HL-60 (cell line): Measurements from ENCODE around the gene IER3IP1.

Source experiments
- DNase-seq, 2 experiments: peaks; one replicate each; pipeline ENCODE4 v3.0.0-alpha.2; 2010 to 2020; ENCODE audit warnings: low read depth in 1 of 2, low spot score in 1 of 2
- H3K27ac ChIP-seq: fragments of 250-450 bp; sonication (Bioruptor Pico); replicated peaks from 2 replicates; pipeline ENCODE4 v1.5.1; 2020; ENCODE audit warnings: mild to moderate bottlenecking, moderate library complexity
- H3K27me3 ChIP-seq: fragments of 250-450 bp; sonication (Bioruptor Pico); 2 replicates; pipeline ENCODE4 v1.5.1; 2021; ENCODE audit warnings: mild to moderate bottlenecking, moderate library complexity; ENCODE audit not compliant: insufficient read depth, poor library complexity, severe bottlenecking
- H3K4me3 ChIP-seq: replicated peaks from 2 replicates; pipeline ENCODE4 v1.5.1; 2011; ENCODE audit warnings: mild to moderate bottlenecking, control low read depth, low read length; ENCODE audit not compliant: insufficient read depth
- CTCF ChIP-seq: IDR thresholded peaks from one replicate; pipeline ENCODE4 v1.5.1; 2011; ENCODE audit warnings: low read length, control low read depth, inconsistent platforms; ENCODE audit not compliant: insufficient read depth
- GABPA ChIP-seq: IDR thresholded peaks from 2 replicates; pipeline ENCODE4 v1.6.1; 2012; ENCODE audit warnings: low read depth
- POLR2AphosphoS5 ChIP-seq: IDR thresholded peaks from 2 replicates; pipeline ENCODE4 v1.6.1; 2012; ENCODE audit warnings: low read depth
- SPI1 ChIP-seq: IDR thresholded peaks from 2 replicates; pipeline ENCODE4 v1.6.1; 2012; ENCODE audit warnings: low read depth, mild to moderate bottlenecking, borderline replicate concordance
- TF ChIP-seq, protein P1 (sequence below): IDR thresholded peaks from 2 replicates; pipeline ENCODE4 v1.6.1; 2012; ENCODE audit warnings: low read depth; ENCODE audit not compliant: insufficient replicate concordance

The IER3IP1 gene

GRCh38 chr18:47149457-47150028 lies 26.6 kb downstream of the IER3IP1 start:
- peak in 1 of 2 experiments; percentile 21 for DNase-seq
- Histone ChIP-seq H3K27ac (peak overlapping the region; percentile 87), H3K27me3 (no peaks in the 10 kb centered on the region), H3K4me3 (peak overlapping the region; percentile 82)
- TF ChIP-seq POLR2AphosphoS5 (no peak), CTCF (no peak), SPI1 (no peak), GABPA (no peak)
- TF ChIP-seq, protein P1, sequence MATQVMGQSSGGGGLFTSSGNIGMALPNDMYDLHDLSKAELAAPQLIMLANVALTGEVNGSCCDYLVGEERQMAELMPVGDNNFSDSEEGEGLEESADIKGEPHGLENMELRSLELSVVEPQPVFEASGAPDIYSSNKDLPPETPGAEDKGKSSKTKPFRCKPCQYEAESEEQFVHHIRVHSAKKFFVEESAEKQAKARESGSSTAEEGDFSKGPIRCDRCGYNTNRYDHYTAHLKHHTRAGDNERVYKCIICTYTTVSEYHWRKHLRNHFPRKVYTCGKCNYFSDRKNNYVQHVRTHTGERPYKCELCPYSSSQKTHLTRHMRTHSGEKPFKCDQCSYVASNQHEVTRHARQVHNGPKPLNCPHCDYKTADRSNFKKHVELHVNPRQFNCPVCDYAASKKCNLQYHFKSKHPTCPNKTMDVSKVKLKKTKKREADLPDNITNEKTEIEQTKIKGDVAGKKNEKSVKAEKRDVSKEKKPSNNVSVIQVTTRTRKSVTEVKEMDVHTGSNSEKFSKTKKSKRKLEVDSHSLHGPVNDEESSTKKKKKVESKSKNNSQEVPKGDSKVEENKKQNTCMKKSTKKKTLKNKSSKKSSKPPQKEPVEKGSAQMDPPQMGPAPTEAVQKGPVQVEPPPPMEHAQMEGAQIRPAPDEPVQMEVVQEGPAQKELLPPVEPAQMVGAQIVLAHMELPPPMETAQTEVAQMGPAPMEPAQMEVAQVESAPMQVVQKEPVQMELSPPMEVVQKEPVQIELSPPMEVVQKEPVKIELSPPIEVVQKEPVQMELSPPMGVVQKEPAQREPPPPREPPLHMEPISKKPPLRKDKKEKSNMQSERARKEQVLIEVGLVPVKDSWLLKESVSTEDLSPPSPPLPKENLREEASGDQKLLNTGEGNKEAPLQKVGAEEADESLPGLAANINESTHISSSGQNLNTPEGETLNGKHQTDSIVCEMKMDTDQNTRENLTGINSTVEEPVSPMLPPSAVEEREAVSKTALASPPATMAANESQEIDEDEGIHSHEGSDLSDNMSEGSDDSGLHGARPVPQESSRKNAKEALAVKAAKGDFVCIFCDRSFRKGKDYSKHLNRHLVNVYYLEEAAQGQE, result no peak

GRCh38 chr18:47146206-47146605 lies 30.0 kb downstream of the IER3IP1 start:
- Histone ChIP-seq H3K4me3 (no peak overlapping the region), H3K27me3 (no peaks in the 10 kb centered on the region), H3K27ac (no peak overlapping the region)
- DNase-seq, result no peak
- TF ChIP-seq, protein P1, result no peak
- TF ChIP-seq POLR2AphosphoS5 (no peak), SPI1 (no peak), GABPA (no peak), CTCF (no peak)

- DNase-seq, result no peak
- no peak overlapping the region for H3K27ac ChIP-seq
- no peak for TF ChIP-seq CTCF
- TF ChIP-seq, protein P1, result no peak
- no peak for TF ChIP-seq SPI1
- TF ChIP-seq POLR2AphosphoS5, result no peak
- TF ChIP-seq GABPA, result no peak
- no peaks in the 10 kb centered on the region for H3K27me3 ChIP-seq
- H3K4me3 ChIP-seq, result no peak overlapping the region
Measured at GRCh38 chr18:47143899-47144485, 32.2 kb downstream of the IER3IP1 start.
